NCI-H69 (cell line): ENCODE results near the gene AIF1.

Source experiments
- DNase-seq: peaks from one replicate; lab custom pipeline; 2025; lab: John Stamatoyannopoulos, UW

Gene AIF1

DNA sequence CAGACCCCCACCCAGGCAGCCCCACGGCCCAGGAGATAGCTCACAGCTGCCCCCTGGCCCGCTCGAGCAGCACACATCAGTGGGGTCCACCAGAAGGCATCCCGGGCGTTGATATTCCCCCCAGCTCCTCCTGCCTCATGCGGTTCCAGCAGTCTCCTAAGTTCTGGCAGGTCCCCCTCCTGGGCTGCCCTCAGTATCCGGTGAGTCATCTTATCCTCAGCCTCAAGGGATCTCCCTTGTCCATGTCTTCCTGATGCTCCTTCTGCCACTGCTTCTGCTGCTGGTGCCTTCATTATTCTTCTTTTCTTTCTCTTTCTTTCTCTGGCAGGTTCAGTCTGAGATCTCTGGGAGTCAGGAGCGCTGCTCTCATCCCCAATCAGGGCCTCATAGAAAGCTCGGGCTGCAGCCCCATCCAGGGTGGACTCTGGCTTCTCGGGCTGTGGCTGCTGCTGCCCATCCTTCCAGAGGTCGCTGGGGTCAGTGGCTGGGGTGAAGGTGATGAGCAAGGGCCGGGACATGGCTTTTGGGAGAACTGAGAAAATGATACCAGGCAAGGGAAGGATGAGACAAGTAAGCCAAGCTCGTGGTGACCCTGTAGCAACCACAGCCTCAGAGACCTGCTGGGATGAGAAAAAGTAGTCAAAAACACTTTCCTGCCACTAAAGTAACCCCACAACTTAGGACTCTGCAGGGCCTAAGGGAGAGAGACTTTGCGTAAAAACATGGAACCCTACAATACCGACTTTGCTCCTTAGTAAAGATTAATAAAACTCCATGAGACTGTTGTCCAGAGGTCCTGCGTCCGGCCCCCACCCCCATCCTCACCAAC lies 49.1 kb downstream of the AIF1 start:
- DNase-seq = peak; percentile 63

DNA sequence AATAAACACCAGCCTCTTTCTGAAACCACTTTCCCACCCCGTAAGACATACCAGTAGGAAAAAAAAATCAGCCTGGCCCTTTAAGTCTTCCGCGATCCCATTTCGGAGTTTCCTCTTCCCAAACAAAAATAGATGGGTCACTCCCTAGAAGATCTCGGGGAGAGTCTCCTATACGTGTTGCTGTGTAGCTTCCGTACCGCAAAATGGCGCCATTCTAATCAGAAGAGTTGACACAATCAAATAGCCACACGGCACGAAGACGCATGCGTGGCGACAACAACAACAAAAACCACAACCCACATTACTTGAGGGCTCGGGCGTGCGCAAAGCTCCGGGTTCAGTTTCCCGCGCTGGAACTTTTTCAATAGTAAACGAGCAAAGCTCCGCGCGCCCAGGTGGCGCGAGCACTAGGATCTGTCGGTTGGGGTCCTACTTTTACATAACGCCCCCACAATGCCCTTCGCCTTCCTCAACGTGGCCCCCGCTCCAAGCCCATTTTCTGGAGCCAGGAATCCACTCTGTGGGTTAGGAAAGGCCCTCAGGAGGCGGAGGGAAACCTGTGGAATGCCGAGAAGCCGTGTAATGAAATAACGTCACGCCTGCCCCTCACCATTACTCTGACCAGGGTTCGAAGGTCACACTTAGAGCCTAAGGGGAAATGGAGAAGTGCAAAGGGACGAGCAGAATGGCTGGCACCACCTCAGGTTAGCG lies 49.9 kb downstream of the AIF1 start, which contains the start of gene GPANK1:
Gene GPANK1 (minus strand): TSS at position 208 of the 711 bp plus-strand sequence. CDS start 519 bp downstream, outside the sequence.
- peak; percentile 98 for DNase-seq

- peak; percentile 99 for DNase-seq
Measured at GRCh38 chr6:31665501-31666336, 50.7 kb downstream of the AIF1 start, which contains the start of gene CSNK2B. TSS of gene CSNK2B (plus strand) at chr6:31666080. CDS start at chr6:31666832, 752 bp downstream.

- no peak for DNase-seq
Measured at GRCh38 chr6:31666337-31666965, 51.4 kb downstream of the AIF1 start.
